ENCODE data around the gene POU2F1. TPM values are rescaled to one million over a fixed set of nuclear protein-coding genes. Genes with fewer than 3 reads are reported as not detected.

POU2F1 gene
- total RNA-seq, 1 donor from 2014 or later: 68.0 TPM

DNA sequence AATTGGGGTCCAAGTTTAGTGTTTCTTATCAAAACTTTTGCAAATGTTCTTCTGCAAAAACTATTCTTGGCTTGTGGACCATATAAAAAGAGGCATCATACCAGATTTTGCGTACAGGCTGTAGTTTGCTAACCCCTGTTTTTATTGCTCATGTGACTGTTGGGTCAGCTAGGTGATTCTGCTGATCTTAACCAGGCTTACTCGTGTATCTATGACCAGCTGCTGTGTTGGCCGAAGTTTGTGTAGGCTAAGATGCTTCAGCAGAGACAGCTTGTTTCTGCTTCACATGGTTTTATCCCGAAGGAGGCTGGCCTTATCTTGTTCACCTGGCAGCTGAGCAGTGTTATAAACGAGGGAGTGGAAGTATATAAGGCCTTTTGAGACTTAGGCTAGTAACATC is 38.2 kb downstream of the POU2F1 start:
- no peak overlapping the region for H3K27ac ChIP-seq
- no peak overlapping the region for H3K4me3 ChIP-seq
- Mint-ChIP-seq H3K9me3 (no peaks in the 10 kb centered on the region), H3K4me3 (no peak overlapping the region), H3K36me3 (peaks cover 11% of the 10 kb centered on the region), H3K27me3 (ENCODE audit: insufficient read depth, low read depth) (no peaks in the 10 kb centered on the region), H3K4me1 (no peaks in the 10 kb centered on the region), H3K27ac (no peak overlapping the region)
- no peak overlapping the region for H3K4me2 ChIP-seq
- H3K27me3 ChIP-seq: no peaks in the 10 kb centered on the region
- H3K36me3 ChIP-seq: no peaks in the 10 kb centered on the region
- H3F3A ChIP-seq (ENCODE audit: low read depth): no peaks in the 10 kb centered on the region
- DNase-seq (ENCODE audit: low spot score): no peak
- H3K9me3 ChIP-seq (ENCODE audit: low read depth): no peaks in the 10 kb centered on the region
- no peak overlapping the region for H2AFZ ChIP-seq (replicated peaks)
- no peaks in the 10 kb centered on the region for H3K4me1 ChIP-seq
- H3K79me2 ChIP-seq (ENCODE audit: low read depth): peaks cover 100% of the 10 kb centered on the region
- no peak overlapping the region for H3K9ac ChIP-seq
- TF ChIP-seq EZH2phosphoT487 (IDR thresholded peaks at IDR 0.05) (no peak), EZH2 (IDR thresholded peaks at IDR 0.05) (no peak)
- TF ChIP-seq, protein P1, sequence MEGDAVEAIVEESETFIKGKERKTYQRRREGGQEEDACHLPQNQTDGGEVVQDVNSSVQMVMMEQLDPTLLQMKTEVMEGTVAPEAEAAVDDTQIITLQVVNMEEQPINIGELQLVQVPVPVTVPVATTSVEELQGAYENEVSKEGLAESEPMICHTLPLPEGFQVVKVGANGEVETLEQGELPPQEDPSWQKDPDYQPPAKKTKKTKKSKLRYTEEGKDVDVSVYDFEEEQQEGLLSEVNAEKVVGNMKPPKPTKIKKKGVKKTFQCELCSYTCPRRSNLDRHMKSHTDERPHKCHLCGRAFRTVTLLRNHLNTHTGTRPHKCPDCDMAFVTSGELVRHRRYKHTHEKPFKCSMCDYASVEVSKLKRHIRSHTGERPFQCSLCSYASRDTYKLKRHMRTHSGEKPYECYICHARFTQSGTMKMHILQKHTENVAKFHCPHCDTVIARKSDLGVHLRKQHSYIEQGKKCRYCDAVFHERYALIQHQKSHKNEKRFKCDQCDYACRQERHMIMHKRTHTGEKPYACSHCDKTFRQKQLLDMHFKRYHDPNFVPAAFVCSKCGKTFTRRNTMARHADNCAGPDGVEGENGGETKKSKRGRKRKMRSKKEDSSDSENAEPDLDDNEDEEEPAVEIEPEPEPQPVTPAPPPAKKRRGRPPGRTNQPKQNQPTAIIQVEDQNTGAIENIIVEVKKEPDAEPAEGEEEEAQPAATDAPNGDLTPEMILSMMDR (IDR thresholded peaks at IDR 0.05): no peak
- peaks cover 87% of the 10 kb centered on the region for H4K20me1 ChIP-seq (ENCODE audit: low read depth)

DNA sequence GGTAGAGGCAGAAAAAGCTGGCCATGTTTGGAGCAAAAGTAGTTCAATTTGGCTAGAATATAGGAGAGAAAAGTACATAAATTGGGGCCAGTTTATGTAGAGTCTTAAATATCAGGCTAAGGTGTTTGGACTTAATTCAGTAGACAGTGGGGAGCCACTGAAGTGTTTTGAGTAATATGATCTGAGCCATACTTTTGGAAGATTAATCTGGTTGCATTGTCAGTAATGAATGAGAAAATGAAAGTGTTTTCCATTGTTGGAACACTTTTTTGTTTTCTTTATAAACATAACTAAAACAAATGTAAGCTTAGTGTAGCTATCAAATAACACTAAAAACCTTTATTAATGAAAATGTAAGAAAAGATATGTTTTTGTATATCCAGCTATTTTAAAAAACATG is 42.1 kb downstream of the POU2F1 start:
- Histone ChIP-seq H3K4me2 (no peak overlapping the region), H3K9me3 (ENCODE audit: low read depth) (no peaks in the 10 kb centered on the region), H2AFZ (replicated peaks) (no peak overlapping the region), H3K27ac (no peak overlapping the region), H3F3A (ENCODE audit: low read depth) (peaks cover 12% of the 10 kb centered on the region), H3K79me2 (ENCODE audit: low read depth) (peaks cover 100% of the 10 kb centered on the region), H3K4me3 (no peak overlapping the region), H3K27me3 (no peaks in the 10 kb centered on the region), H3K4me1 (no peaks in the 10 kb centered on the region), H4K20me1 (ENCODE audit: low read depth) (peaks cover 79% of the 10 kb centered on the region), H3K9ac (no peak overlapping the region), H3K36me3 (no peaks in the 10 kb centered on the region)
- peaks cover 3% of the 10 kb centered on the region for H3K36me3 Mint-ChIP-seq
- H3K4me1 Mint-ChIP-seq: peaks cover under 1% of the 10 kb centered on the region
- no peak for DNase-seq (ENCODE audit: low spot score)
- TF ChIP-seq EZH2 (IDR thresholded peaks at IDR 0.05): no peak
- TF ChIP-seq, protein P1 (IDR thresholded peaks at IDR 0.05): no peak
- TF ChIP-seq EZH2phosphoT487 (IDR thresholded peaks at IDR 0.05): no peak
- no peaks in the 10 kb centered on the region for H3K27me3 Mint-ChIP-seq (ENCODE audit: insufficient read depth, low read depth)
- H3K27ac Mint-ChIP-seq: no peak overlapping the region
- H3K4me3 Mint-ChIP-seq: no peak overlapping the region
- H3K9me3 Mint-ChIP-seq: no peaks in the 10 kb centered on the region

DNA sequence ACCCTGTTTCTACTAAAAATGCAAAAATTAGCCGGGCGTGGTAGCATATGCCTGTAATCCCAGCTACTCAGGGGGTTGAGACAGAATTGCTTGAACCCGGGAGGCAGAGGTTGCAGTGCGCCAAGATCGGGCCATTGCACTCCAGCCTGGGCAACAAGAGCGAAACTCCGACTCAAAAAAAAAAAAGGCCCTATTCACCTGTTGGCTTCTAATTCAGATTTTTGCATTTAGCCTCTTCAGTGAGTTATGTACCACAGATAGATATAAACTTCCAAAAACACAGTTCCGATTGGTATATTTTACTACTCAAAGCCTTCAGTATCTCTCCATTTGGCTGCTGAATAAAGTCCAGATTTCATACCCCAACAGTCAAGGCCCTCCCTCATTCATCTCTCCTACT is 42.7 kb downstream of the POU2F1 start:
- no peak overlapping the region for H3K27ac Mint-ChIP-seq

More for the DNA sequence above, 42.7 kb downstream of the POU2F1 start:
- Histone ChIP-seq H3K9ac (no peak overlapping the region), H3K79me2 (ENCODE audit: low read depth) (peaks cover 100% of the 10 kb centered on the region), H4K20me1 (ENCODE audit: low read depth) (peaks cover 79% of the 10 kb centered on the region), H3K27me3 (no peaks in the 10 kb centered on the region), H3F3A (ENCODE audit: low read depth) (peaks cover 17% of the 10 kb centered on the region), H3K4me3 (no peak overlapping the region), H3K27ac (no peak overlapping the region), H3K4me1 (peaks cover 4% of the 10 kb centered on the region), H3K9me3 (ENCODE audit: low read depth) (no peaks in the 10 kb centered on the region), H2AFZ (replicated peaks) (no peak overlapping the region), H3K36me3 (no peaks in the 10 kb centered on the region), H3K4me2 (no peak overlapping the region)
- Mint-ChIP-seq H3K9me3 (no peaks in the 10 kb centered on the region), H3K4me1 (peaks cover 5% of the 10 kb centered on the region), H3K27me3 (ENCODE audit: insufficient read depth, low read depth) (no peaks in the 10 kb centered on the region), H3K36me3 (peaks cover 3% of the 10 kb centered on the region), H3K4me3 (no peak overlapping the region)
- TF ChIP-seq, protein P1 (IDR thresholded peaks at IDR 0.05): no peak
- TF ChIP-seq EZH2 (IDR thresholded peaks at IDR 0.05) (no peak), EZH2phosphoT487 (IDR thresholded peaks at IDR 0.05) (no peak)
- DNase-seq (ENCODE audit: low spot score): no peak

All from neural progenitor cell (in vitro differentiated cells).